ENCODE results near the gene HECTD2.

GRCh38 chr10:91391920-91392319 is 18.2 kb upstream of the HECTD2 start:
- no peak for TF ChIP-seq POLR2A (IDR thresholded peaks at IDR 0.05)
- no peak for TF ChIP-seq EP300 (IDR thresholded peaks at IDR 0.05)
- TF ChIP-seq, protein P1, sequence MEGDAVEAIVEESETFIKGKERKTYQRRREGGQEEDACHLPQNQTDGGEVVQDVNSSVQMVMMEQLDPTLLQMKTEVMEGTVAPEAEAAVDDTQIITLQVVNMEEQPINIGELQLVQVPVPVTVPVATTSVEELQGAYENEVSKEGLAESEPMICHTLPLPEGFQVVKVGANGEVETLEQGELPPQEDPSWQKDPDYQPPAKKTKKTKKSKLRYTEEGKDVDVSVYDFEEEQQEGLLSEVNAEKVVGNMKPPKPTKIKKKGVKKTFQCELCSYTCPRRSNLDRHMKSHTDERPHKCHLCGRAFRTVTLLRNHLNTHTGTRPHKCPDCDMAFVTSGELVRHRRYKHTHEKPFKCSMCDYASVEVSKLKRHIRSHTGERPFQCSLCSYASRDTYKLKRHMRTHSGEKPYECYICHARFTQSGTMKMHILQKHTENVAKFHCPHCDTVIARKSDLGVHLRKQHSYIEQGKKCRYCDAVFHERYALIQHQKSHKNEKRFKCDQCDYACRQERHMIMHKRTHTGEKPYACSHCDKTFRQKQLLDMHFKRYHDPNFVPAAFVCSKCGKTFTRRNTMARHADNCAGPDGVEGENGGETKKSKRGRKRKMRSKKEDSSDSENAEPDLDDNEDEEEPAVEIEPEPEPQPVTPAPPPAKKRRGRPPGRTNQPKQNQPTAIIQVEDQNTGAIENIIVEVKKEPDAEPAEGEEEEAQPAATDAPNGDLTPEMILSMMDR (IDR thresholded peaks at IDR 0.05) = no peak
